ENCODE results near the gene FAM20C.

FAM20C gene

DNA sequence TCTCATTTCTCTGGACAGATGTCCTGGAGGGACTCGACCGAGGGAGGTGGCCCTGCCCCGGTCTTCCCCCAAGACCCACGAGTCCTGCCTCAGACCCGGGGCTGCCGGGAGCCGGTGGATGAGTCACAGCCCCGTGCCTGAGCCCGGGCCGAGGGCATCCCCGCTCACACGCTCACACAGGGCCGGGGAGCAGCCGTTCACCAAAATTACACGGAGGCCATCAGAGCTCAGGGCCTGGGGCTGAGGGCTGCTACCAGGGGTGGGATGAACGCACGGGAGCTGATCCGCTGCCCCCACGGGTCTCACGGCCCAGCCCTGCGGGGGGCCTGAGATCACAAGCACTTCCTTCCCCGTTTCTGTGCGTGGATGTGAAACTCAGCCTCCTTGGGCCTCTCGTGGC, 17.5 kb downstream of the FAM20C start:
- no peak for DNase-seq (ENCODE audit: low read depth)

DNA sequence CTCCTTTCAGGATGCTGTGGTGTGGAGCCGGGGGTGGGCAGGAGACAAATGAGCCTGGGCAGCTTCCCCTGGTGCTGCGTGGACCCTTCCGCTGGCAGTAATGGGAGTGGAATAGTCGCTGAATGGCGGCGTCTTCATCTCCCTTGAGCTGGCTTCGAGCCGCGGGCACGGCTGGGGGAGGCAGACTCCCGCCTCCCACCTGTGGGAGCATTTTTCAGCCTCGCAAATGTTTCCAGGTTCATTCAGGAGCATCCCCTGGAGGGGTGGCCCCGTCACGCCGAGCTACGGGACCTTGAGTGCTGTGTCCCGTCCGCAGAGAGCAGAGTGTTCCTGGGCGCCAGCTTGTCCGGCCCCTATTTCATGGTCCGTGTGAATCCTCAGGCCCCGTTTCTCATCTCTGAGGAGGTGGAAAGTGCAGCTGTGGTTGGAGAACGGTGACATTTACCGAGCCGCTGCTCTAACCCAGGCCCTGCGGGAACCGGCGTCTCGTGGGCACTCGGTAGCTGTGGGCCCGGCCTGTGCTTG, 18.1 kb downstream of the FAM20C start:
- no peak for DNase-seq (ENCODE audit: low read depth)

DNA sequence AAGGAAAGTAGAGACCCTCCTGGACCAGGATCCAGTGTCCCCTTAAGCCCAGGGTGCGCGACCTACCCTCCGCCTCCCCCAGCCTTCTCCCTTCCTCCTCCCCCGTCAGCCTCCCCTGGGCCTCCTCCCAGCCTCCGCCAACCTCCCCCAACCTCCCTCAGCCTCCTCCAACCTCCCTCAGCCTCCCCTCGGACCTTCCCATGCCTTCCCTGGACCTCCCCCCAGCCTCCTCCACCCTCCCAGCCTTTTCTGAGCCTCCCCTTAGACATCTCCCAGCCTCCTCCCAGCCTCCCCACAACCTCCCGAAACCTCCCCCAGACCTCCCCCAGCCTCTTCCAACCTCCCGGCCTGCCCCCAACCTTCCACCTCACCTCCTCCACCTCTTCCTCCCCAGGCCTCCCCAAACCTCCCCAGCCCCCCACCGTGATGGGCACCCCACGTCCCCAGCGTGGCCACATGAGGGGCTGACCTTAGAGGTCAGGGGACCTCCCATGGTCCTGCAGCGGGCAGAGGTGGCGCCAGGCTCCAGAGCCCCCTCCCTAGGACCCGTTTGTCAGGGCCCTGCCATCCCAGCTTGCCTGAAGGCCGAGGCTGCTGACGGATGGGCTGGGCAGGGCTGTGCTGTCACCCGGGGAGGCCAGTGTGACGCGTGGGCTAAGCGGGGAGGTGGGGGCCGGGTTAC, 18.8 kb downstream of the FAM20C start:
- no peak for DNase-seq (ENCODE audit: low read depth)

DNA sequence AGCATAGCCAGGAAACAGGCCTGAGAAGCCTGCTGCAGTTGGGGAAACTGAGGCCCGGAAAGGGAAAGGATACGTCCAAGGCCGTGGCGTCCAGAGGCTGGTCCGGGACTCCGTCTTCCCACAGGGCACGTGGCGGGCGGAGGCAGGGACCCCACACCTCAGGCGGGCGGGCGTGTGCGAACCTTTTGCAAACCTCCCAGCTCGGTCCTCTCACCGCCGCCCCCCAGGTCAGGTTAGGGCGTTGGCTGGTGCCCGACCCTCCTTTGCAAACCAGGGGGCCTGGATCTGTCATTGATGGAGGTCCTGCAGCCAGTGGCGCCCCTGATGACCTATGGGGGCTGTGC, 19.3 kb downstream of the FAM20C start:
- DNase-seq (ENCODE audit: low read depth), result no peak

DNA sequence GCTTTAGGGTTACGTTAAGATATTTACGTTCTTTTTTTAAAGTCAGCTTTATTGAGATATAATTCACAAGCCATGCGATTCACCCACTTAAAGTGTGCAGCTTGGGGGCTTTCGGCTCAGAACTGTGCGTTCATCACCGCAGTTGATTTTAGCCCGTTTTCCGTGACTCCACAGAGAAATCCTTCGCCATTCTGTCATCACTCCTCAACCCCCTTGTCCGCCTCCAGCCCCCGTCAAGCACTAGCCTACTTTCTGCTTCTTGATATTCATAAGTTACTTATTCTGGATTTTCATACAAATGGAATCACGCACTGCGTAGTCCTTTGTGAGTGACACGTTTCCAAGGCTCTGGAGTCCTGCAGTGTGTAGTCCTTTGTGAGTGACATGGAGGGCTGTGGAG, 20.4 kb downstream of the FAM20C start:
- DNase-seq (ENCODE audit: low read depth), result no peak

DNA sequence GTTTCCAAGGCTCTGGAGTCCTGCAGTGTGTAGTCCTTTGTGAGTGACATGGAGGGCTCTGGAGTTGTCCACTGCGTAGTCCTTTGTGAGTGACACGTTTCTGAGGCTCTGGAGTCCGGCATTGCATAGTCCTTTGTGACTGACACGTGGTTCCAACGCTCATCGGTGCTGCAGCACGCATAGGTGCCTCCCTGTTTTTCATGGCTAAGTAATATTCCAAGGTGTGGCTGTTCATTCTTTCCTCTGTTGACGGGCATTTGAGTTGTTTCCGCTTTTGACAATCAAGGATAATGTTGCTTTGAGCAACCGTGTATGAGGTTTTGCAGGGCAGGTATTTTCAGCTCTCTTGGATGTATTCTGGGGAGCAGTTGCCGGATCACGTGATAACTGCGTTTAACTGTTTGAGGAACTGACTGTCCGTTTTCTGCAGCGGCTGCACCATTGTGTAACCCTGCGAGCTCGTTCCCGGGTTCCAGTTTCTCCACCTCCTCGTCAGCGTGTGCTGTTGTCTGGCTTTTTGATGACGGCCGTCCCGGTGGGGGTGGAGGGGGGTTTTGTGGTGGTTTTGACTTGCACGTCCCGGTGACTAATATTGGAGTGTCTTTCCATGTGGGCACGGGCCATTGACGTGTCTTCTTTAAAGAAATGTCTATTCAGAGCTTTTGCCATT, 21.1 kb downstream of the FAM20C start:
- DNase-seq (ENCODE audit: low read depth), result no peak

DNA sequence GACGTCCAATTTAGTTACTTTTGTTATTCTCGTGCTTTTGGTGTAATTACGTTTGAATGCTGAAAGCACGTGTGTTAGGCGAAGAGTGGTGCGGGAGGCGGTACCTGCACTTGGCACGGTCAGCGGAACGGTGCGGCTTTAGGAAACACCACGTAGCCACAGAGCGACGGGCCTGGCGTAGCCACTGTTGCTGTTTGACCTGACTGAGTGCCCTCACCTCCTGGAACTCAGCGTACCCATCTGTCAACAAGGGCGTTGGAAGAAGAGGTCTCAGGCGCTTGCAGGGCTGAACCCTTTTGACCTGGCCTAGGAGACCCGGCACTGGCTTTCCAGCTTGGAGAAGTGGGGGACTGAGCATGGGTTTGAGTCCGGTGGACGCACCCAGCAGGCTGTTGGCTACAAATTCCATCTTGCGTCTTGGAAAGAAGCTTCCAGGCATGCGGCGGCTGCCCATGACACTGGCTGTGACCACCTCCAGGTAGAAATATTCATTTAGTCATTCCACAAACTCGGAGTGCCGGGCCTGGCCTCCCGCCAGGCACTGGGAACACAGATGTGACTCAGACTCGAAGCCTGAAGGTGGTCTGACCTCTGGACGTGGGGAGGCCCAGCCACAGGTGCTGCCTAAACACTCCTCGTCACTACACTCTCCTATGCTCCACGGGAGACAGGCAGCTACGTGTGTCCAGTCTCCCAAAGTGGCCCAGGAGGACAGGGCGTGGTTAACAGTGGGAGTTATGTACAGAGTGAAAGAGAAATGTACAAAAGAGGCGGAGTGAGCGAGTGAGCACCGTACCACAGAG, 22.2 kb downstream of the FAM20C start:
- DNase-seq (ENCODE audit: low read depth), result no peak

DNA sequence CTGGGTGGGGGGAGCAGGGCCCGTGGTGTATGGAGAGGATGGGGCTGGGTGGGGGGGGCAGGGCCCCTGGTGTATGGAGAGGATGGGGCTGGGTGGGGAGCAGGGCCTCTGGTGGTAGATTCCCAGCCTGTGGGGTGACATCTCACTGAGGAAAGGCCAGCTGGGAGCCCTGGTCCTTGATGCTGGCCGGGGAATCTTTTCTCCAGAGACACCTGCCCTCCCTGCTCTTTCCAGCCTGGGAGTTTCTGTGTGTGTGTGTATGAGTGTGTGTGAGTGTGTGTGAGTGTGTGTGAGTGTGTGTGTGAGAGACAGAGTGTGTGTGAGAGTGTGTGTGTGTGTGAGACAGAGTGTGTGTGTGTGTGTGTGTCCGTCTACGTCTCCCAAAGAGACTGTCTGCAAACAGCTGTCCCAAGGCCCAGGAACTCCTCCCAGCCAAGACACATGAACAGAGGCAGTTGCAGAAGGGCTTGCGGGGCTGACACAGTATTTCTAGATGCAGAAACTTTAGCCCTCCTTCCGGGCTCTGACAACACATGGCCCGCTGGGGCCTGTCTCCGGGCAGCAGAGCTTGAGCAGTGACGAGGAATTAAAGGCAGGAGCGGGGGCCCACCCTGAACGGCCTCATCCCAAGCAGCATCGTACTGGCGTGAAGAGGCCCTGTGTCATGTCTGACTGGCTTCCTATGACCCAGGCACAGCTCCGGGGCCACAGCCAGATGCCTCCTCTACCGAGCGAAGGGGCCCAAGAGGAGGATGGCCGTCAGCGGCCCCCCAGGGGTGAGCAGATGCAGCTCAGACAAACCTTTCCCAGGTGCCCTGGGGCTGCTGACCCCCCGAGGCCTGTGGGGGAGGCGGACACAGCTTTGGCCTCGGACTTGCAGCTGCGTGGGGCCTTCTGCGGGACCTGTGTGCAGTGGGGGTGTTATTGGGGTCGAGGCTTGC, 24.3 kb downstream of the FAM20C start:
- no peak for DNase-seq (ENCODE audit: low read depth)

DNA sequence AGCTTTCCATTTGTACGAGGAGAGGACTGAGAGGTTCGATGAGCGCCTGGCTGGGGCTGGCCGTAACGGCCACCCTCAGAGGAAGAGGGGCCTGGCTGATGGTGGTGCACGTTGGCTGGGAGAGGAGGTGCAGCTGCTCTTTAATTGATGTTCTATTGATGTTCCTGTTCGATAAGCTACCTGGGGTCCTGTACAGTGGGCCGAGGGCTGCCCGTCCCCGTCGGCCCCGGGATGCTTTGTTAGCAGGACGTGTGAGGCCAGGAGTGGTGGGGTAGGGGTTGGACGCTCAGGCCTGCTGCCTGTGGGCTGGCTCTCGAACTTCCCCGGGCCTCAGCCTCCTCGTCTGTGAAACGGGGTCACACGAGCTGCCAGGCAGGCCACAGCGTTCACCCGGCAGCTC, 25.4 kb downstream of the FAM20C start:
- DNase-seq (ENCODE audit: low read depth), result no peak

DNA sequence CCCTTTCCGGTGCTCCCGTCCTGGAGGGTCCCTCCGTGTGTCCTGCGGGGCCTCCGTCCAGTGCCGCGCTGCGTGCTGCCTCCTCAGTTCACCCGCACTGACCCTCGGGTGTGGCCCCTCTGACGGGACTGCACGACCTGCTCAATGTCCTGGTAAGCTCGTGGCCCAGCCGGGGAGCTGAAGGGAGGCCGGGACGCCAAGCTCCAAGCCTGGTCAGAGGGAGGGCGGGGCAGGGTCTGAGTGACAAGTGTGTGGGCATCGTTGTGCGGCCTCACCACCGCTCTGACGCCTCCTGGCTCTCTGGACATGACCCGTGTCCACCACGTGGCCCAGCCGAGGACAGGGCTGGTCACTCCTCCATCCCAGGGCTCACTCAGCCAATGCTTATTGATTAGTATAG, 25.9 kb downstream of the FAM20C start:
- DNase-seq (ENCODE audit: low read depth), result no peak

DNA sequence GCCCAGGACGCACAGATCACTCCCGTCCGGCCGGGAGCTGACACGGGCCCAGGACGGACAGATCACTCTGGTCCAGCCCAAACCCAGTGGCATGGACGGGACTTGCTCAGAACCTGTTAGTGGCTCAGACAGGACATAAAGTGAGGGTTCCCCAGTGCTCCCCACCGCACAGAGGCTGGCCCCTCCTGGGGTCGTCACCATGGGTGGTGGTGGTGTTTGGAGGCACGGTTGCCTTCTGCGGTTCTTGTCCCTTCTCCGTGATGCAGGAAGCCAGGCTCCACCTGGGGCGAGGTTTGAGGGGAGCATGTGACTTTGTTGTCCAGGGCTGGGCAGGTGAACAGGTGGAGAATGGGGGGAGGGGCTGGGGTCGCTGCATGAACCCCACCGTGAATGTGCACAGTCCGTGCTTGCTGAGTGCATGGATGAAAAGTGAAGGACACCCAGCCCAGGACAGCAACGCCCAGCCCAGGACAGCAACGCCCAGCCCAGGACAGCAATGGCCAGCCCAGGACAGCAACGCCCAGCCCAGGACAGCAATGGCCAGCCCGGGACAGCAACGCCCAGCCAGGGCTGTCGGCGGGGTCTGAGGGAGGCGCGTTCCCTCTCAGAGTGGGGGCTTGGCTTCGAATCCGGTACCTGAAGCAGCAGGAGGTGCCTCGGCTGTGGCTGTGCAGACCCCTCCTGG, 26.7 kb downstream of the FAM20C start:
- DNase-seq (ENCODE audit: low read depth), result no peak

DNA sequence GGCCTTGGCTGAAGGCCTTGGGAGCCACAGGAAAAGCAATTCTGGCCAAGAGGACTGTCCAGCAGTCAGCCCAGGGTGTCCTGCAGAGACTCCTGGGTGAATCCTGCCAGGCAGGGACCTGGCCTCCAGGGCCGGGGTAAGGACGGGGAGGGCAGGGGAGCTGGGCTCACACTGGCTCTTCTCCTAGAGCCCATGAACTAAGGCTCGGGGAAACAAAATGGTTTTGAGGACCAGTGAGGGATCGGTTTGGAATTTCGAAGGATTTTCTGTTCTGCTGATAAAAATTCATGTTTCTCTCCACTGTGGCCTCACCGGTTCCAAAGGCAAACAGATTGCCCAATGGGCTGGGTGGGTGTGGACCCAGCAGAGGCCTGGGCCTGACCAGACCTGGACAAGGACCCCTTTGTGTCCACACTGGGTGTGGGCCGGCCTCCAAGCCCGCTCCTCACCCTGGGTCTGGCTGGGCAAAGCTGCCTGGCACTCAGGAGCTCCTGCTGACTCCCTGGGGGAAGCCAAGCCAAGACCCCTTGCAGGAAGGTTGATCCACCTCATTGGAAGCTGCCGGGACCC, 27.3 kb downstream of the FAM20C start:
- no peak for DNase-seq (ENCODE audit: low read depth)

DNA sequence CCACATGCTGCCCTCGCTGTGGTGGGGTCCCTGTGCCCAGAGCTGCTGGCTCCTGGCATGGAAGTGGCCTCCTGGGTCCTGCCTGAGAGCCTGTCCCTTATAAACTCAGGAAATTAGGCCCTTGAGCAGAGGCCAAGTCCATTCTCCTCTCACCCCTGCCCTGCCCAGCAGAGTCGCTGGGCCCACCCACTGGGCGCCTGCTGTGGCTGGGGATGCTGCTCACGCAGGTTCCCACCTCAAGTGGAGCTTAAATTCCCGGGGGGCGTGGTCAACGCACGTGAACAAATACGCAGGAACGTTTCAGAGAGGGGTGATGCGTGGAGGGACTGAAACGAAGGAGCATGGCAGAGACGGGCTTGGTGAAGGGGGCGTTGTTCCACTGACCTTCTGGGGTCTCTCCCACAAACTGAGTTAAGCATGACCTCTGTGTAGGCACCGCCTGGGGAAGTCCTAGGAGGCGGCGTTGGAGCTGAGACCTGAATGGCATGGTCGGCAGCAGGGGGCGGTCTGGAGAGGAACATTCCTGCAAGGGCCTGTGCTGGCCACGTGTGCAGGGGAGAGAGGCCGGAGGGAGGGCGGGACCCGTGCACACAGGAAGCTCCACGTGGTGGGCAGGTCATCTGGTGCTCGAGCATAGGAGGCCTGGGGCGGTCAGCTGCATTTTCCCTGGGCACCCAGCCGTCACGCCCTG, 27.9 kb downstream of the FAM20C start:
- no peak for DNase-seq (ENCODE audit: low read depth)

DNA sequence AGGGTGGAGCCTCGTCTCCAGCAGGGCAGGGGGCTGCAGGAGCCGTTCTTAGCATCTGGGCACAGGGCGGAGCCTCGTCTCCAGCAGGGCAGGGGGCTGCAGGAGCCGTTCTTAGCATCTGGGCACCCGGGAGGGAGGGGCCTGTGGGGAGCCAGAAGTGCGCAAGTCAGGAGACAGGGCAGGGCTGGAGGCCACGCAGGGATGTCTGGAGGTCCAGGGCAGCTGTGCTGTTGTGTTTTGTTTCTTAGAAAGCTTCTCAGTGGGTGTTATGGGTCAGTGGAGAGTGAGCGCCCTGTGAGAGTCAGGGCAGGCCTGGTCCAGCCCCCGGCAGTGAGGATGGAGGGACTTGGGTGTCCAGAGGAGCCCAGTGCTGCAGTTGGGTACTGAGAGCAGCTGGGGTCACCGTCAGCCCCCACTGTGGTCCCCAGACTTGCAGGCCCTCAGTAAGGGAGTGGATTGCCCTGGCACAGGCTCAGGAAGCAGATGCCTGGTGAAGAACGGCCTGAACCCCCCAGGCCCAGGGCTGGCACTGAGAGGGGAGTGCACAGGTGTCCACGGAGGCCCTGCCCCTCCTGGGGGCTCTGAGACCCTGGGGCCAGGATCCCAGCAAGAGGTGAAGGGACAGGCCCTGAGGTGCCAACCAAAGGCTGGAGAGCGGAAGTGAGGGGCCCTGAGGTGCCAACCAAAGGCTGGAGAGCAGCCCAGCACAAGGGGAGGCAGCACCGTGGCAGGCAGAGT, 29.8 kb downstream of the FAM20C start:
- no peak for DNase-seq (ENCODE audit: low read depth)

DNA sequence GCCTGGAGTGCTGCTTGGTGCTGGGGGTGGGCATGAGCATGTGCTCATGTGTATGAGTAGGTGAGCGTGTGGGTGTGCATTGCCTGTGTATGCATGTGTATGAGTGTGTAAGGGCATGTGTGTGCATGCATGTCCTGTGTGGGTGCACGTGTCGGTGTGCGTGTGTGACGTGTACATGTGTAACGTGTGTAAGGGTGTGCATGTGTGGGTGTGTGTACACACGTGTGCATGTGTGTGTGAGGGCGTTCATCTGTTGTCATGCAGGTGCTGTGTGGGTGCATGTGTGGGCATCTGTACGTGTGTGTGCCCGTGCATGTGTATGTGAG, 30.3 kb downstream of the FAM20C start:
- no peak for DNase-seq (ENCODE audit: low read depth)

DNA sequence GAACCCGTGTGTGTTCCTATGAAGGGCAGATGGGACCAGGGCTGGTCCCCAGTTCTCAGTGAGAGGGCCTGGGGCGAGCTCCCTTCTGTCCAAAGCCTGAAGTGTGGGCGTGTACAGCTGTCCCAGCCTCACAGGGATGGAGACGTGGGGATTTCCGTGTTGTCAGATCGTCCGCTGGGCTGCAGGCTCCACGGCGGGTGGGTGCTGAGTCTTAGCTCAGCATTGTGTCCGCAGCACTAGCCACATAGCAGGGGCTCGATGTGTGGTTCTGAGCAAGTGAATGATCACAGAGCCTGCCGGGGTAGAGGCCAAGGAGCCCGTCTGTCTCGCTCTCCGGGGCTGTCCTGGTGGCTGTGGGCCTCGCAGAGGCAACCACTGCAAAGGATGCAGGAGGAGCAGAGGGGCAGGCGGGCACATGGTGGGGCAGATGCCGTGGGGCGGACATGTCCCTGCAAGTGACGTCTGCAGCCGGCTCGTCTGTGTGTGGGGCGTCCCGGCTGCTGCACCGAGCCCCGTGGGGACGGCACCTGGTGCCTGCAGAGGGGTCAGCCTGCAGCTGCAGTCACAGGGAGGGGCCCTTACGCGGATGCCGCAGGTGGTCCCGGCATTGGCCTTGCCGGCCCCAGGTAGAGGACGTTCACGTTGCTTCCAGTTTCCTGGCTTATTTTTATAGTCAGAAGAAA, 30.9 kb downstream of the FAM20C start:
- DNase-seq (ENCODE audit: low read depth), result no peak

DNA sequence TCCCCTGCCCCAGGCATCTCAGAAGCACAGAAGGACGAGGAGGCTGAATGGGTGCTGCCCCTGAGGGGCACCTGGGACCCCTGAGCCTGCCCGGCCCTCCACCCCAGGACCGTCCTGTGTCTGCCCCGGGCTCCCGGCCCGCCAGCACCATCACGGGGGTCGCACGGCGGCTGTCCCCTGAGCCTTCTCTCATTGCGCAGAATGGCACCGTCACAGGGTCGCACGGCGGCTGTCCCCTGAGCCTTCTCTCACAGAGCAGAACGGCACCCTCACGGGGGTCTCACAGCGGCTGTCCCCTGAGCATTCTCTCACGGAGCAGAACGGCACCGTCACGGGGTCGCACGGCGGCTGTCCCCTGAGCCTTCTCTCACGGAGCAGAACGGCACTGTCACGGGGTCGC, 31.5 kb downstream of the FAM20C start:
- DNase-seq (ENCODE audit: low read depth), result no peak

DNA sequence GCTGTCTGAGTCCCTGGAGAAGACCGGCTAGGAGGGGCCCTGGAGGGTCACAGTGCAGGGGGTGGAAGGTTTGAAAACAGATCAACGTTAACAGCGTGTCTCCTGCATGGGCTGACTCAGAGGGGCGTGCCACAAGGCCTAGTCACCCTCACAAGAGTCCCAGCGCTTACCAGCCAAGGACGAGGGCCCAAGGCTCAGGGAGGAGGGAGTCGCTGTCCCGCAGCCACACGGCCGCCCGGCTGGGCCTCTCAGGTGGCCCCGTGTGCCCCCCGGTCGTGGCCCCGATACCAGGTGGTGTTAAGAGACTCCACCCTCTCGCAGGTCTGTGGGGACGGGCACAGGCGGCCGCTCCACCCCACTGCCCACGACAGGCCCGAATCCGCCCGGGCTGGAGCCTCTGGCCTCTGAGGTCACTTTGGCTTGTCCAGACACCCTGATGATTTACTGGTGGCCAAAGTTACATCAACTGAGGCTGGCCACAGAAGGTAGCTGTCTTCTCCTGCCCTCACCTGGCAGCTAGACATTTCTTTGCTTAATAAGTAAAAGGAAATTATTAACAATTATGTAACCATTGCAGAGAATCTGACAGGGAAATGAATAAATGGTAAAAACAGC, 34.0 kb downstream of the FAM20C start:
- DNase-seq (ENCODE audit: low read depth), result no peak

DNA sequence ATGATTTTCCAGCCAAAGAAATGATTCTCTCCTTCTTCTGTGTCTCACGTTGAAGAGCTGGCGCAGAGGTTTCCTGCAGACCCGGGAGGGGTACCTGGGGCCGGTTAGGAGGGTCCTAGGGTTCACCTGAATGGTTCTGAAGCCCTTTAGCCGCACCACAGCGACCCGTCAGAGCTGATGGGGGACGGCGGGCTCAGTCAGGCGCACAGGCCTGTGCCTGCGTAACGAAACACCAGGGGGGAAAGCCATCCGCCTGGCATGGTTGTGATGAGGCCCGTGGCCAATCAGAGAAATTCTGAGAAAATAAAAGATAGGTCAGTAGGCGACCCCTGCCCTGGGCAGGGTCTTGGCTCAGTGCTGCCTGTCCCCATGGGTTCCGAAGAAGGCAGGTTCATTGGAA, 35.6 kb downstream of the FAM20C start:
- DNase-seq (ENCODE audit: low read depth), result no peak
